ELF-1 (cell line): Measurements from ENCODE around the gene DND1.
"Not testable (repeated sequence)": the region's sequence is repeated elsewhere in the genome, so short reads cannot be mapped to it uniquely, and the experiment has no call there.

ENCODE experiments used
- DNase-seq: peaks from one replicate; pipeline ENCODE4 v3.0.0-alpha.2; 2016; ENCODE audit warnings: low read depth, low spot score

DND1 gene

GRCh38 chr5:140672455-140673186, 755 bp downstream of the DND1 start:
- DNase-seq: peak; percentile 63

DNA sequence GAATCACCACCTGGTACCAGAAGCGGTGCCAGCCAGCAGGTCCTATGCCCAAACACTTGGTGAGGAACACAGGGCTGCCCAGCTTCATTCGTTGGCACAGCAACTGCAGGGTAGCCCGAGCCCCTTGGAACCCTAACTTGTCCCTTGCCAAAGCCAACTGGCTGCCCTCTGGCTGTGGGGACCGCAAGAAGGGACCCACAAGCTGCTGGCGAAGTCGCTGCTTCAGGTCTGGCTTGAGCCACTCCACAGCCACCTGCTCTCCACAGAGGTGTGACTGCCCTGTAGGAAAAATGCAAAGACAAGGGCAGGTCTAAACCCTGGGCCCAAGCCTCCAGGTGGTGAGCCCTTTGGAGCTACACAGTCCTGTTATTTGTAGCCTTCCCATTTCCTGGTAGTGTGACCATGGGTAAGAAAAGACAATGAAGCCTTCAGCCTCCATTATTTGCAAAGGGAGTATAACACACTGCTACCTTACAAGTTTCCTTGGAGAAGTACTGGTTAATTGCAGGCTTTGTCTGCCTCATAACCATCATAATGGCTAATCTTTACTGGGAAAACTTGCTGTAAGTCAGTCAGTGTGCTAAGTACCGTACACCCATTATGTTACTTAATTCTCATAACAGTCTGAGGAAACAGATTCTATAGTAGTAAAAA, 1.8 kb downstream of the DND1 start:
- DNase-seq: no peak

DNA sequence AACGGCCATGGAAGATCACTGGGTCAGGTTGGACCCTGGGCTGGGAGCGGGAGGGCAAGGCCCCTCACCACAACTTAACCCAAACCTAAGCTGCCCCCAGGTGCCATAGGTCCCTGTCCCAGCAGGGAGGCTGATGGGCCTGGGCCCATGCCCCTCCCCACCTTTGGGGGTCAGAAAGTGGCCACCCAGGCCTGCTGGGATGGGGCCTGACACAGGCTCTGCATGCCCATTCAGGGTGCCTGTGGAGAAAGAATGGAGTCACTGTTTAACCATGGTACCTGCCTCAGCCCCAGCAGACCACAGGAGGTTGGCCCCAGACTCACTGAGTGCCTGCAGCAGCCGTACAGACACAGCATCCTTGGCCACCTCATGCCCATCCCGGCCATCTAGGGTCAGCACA, 2.3 kb downstream of the DND1 start:
- DNase-seq: not testable (repeated sequence)

GRCh38 chr5:140664359-140665119, 8.8 kb downstream of the DND1 start, which contains the start of gene WDR55:
Gene WDR55, plus strand, starts transcription at chr5:140664904. Its CDS starts 9 bp downstream, at chr5:140664913.
- peak; percentile 96 for DNase-seq

DNA sequence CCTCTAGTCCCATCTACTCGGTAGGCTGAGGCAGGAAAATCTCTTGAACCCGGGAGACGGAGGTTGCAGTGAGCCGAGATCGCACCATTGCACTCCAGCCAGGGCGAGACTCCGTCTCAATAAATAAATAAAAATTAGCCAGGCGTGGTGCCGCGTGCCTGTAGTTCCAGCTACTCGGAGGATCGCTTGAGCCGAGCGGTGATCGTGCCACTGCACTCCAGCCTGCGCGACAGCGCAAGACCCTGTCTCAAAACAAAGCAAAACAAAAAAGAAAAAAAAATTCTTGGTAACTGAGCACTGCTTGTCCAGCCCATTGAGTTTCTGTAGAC, 9.4 kb downstream of the DND1 start:
- DNase-seq: no peak

DNA sequence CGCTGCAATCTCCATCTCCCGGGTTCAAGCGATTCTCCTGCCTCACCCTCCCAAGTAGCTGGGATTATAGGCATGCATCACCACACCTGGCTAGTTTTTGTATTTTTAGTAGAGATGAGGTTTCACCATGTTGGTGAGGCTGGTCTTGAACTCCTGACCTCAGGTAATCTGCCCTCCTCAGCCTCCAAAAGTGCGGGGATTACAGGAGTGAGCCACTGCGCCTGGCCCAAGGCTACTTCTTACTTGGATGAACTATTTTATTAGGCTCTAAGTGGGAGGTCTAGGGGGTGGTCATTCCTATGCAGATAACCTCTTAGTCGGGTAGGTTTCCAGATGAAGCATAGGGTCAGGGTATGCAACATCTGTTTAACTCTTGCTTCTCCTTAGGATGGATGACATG, 13.0 kb downstream of the DND1 start:
- DNase-seq: not testable (repeated sequence)

DNA sequence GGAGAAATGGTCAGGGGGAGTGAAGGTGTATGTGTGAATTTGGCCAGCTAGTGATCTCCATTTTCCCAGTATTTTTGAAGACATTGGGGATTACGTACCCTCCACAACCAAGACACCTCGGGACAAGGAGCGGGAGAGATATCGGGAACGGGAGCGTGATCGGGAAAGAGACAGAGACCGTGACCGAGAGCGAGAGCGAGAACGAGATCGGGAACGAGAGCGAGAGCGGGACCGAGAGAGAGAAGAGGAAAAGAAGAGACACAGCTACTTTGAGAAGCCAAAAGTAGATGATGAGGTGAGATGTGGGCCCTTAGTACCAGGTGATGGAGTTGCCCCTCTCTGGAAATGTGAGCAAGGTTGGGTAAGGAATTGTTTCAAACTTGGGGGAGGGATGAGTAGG, 14.5 kb downstream of the DND1 start:
- DNase-seq: no peak

DNA sequence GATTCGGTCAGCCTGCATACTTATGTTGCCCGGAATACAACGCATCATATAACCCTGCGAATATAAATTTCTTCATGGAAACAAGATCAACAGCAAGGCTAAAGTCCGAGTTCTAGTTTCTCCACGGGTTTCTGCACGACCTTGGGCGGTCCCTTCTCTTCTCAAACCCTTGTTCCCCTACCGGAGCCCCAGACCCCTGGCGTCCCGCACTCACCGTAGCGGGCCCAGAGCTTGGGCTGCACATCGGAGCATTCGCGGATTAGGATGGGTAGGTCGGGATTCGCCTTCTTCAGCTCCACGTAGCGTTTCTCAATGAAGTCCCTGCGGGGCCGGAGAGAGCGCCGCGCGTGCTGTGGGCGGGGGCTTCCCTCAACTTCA, 26.3 kb downstream of the DND1 start:
- no peak for DNase-seq

GRCh38 chr5:140642718-140643117, 30.7 kb downstream of the DND1 start:
- DNase-seq: no peak

- DNase-seq: no peak
These were observed 31.7 kb downstream of the DND1 start for GRCh38 chr5:140641716-140642115.

DNA sequence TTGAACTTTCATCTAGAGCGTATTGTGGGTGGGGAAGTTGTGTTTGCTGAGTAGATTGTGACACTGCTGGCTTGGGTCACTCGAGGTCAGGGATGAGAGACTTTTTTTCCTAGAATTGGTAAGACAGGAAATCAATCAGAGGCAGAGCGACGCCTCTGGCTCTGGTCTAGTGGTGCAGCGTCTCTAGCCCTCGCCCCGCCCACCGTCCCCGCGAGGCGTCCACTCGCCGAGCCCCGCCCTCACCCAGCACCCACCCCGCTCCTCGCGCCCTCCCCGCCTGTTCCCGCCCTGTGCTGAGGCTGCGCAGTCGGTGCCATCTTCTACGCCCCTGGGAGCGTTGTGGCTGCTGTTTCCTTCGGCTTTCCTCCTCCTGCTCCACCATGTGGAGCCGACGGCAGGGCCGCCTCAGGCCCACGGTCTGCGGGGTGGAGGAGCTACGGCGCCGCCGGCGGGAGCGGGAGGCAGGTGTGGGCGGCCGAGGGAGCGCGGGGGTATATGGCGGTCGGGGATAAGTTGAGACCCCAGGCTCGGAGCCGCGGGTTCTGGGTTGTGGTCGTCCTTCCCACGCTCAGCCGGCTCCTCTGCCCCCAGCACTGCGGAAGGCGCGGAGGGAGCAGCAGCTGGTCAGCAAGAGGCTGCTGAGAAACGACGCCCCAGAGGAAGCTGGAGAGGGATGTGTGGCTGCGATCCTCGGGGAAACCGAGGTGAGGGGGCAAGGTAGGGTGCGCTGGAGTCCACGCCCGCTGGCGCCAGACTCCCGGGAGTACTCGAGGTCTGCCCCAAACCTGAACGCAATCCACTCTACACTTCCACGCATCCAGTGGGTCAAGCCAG, 34.0 kb downstream of the DND1 start, which contains the start of gene TMCO6:
Gene TMCO6, plus strand, starts transcription at position 304 of the 834 bp plus-strand sequence. Its CDS starts 77 bp downstream, at position 381.
- DNase-seq: peak; percentile 94

DNA sequence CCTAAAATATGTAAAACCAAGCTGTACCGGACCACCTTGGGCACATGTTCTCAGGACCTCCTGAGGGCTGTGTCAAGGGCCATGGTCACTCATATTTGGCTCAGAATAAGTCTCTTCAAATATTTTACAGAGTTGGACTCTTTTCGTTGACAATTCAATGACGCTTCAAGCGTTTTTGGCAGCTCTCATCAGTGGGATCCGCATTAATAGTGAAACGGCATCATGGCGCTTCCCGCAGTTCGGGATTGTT, 34.6 kb downstream of the DND1 start:
- not testable (repeated sequence) for DNase-seq

DNA sequence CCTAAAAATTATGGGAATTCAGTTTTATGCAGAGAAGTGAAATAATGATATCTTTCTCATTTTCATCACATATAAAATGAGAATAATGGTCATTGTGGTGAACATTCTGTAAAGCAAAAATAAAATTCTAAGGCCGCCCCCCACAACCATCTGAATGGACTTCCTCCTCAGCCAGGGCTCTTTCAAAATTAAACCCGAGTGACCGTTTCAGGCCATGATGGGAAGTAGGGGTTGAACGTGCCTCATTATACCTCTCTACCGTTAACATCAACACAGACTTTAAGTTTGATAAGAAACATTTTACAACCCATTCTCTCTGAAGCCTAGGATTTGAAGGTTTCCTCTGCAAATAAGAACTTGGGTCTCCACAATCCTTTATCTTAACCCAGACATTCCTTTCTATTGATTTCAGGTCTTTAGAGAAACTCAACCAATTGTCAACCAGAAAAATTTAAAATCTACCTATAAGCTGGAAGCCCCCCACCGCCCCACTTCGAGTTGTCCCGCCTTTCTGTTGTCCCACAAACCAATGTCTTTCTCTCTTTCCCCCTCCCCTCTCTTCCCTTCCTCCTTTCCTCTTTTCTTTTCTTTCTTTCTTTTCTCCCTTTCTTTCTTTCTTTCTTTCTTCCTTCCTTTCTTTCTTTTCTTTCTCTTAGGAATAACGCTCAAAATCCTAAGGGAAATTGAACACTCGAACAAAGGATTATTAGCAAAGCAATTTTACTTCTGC, 35.8 kb downstream of the DND1 start:
- DNase-seq: no peak

DNA sequence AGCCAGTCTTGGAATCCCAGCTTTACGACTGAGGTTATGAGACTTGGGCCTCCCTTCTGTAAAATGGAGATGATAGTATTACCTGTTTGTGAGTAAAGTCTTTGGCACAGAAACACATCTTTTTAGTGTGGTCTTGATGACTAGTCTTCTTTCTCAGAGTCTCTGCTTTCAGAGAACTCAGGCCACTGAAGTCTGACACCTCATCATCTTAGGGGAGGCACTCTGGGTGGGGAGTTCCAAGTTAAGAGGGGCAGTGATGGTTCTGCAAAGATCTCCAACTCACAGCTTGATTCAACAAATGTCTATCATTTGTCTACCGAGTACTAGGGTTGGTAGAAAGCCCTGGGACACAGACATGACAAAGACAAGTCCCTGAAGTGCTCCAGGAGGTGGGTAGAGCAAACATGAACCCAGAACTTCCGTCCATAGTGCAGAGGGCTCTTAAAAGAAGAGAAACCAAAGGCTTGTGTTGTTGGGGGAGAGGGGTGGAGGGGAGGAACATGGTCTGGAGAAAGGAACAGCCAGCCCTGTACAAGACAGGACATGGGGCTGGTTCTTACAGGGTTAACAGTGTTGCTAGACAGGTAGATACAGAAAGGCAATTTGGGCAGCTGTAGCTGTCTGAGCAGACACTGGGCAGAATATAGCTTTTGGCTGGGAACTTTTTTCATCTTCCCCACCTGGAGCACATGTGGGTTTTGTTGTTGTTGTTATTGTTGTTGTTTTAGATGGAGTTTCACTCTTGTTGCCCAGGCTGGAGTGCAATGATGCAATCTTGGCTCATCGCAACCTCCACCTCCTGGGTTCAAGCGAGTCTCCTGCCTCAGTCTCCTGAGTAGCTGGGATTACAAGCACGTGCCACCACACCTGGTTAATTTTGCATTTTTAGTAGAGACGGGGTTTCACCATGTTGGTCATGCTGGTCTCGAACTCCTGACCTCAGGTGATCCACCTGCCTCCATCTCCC, 37.8 kb downstream of the DND1 start:
- DNase-seq: no peak

DNA sequence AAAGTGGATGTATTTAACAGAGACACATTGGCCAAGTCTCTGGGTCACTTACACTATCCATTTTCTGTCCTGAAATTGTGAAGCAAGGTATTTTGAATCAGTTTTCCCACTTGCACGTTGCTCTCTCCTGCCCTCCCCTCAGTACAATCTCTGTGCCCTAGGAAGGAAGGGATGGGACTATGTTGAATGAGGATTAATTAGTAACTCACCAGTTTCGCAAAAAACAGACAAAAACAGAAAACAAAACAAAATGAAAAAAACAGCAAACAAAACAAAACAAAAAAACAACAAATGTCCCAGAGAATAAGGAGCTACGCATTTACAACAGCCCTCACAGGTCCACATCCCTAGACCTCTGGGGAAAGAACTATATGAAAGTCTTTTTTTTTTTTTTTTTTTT, 39.3 kb downstream of the DND1 start:
- no peak for DNase-seq

DNA sequence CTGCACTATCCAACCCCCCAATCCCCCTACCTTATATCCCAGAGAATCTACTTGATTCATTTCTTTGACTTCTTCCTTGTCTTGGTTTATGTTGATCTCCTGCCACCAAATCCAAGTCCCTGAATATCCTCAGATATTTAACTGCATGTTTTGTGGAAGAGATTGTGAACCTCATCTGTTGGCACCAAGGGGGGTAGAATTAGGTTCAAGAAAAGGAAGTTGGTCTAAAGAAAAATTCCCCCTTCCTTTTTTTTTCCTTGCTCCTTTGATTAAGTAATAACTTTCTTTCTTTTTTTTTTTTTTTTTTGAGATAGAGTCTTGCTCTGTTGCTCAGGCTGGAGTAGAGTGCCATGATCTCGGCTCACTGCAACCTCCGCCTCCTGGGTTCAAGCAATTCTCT, 39.9 kb downstream of the DND1 start:
- DNase-seq: no peak

GRCh38 chr5:140633021-140633471, 40.3 kb downstream of the DND1 start, which contains the start of gene CD14:
Gene CD14, minus strand, starts transcription at chr5:140633175. Its CDS starts 104 bp downstream, at chr5:140633071.
- DNase-seq: peak; percentile 73

- peak; percentile 65 for DNase-seq
These were observed 40.9 kb downstream of the DND1 start for GRCh38 chr5:140632366-140633020.

DNA sequence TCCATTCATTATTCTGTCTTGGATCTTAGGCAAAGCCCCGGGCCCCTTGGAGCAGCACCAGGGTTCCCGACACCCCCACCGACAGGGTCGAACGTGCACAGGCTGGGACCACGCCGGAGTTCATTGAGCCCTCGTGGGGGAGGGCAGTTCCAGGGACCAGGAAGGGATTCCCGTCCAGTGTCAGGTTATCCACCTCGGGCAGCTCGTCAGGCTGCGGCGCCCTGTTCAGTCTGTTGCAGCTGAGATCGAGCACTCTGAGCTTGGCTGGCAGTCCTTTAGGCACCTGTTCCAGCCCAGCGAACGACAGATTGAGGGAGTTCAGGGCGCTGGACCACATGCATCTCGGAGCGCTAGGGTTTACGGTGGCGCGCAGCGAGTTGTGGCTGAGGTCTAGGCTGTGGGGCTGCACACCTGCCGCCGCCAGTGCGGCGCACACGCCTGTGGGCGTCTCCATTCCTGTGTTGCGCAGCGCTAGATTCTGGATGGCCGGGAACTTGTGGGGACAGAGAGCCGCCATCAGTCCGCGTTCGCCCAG, 41.5 kb downstream of the DND1 start:
- DNase-seq: no peak
